K562 (cell line): ENCODE measurements around the gene RAB25.

Source experiments
- FOXJ2 ChIP-seq: fragments of 200-800 bp; sonication (Bioruptor generic); IDR thresholded peaks from 2 replicates; pipeline ENCODE4 v1.6.1; 2016; ENCODE audit warnings: missing genetic modification characterization, missing compliant biosample characterization
- POLR2AphosphoS2 ChIP-seq: IDR thresholded peaks from 2 replicates; pipeline ENCODE4 v1.6.1; 2012; ENCODE audit warnings: low read length, improper control_type of control experiment
- TF ChIP-seq, protein P1 (sequence below): fragments of 450-650 bp; IDR thresholded peaks from 2 replicates; pipeline ENCODE4 v1.6.1; 2017; ENCODE audit warnings: antibody characterized with exemption

DNA sequence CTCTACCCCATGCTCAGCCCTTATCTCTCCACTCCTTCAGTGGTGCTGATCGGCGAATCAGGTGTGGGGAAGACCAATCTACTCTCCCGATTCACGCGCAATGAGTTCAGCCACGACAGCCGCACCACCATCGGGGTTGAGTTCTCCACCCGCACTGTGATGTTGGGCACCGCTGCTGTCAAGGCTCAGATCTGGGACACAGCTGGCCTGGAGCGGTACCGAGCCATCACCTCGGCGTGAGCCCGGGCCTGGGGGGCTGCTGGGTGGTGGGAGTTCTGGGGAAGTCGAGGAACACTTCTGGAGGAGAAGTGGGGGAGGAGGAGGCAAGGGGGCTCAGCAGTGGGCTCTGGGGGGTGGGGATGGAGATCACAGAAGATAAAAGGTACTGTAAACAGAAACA, 4.9 kb downstream of the RAB25 start:
- no peak for TF ChIP-seq FOXJ2 (tag)
- TF ChIP-seq POLR2AphosphoS2, result no peak
- TF ChIP-seq, protein P1, sequence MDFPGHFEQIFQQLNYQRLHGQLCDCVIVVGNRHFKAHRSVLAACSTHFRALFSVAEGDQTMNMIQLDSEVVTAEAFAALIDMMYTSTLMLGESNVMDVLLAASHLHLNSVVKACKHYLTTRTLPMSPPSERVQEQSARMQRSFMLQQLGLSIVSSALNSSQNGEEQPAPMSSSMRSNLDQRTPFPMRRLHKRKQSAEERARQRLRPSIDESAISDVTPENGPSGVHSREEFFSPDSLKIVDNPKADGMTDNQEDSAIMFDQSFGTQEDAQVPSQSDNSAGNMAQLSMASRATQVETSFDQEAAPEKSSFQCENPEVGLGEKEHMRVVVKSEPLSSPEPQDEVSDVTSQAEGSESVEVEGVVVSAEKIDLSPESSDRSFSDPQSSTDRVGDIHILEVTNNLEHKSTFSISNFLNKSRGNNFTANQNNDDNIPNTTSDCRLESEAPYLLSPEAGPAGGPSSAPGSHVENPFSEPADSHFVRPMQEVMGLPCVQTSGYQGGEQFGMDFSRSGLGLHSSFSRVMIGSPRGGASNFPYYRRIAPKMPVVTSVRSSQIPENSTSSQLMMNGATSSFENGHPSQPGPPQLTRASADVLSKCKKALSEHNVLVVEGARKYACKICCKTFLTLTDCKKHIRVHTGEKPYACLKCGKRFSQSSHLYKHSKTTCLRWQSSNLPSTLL, result no peak
